AG09309 (cell line): ENCODE data around the gene PIK3R5.

Experiments used
- DNase-seq: peaks from one replicate; pipeline ENCODE4 v3.0.0-alpha.2; 2010; ENCODE audit warnings: low read depth
- H3K4me3 ChIP-seq: 2 replicates; pipeline ENCODE4 v1.5.1; 2011; ENCODE audit warnings: mild to moderate bottlenecking, low read depth, low read length, moderate library complexity; ENCODE audit not compliant: control insufficient read depth
- CTCF ChIP-seq: IDR thresholded peaks from 2 replicates; pipeline ENCODE4 v1.5.1; 2011; ENCODE audit warnings: mild to moderate bottlenecking, low read depth, low read length, inconsistent platforms; ENCODE audit not compliant: insufficient read depth, control insufficient read depth; ENCODE audit errors: missing control alignments

Gene PIK3R5

GRCh38 chr17:8896641-8897635 lies 68.6 kb downstream of the PIK3R5 start:
- TF ChIP-seq CTCF, result no peak
- H3K4me3 ChIP-seq, result no peak overlapping the region
- DNase-seq, result no peak

GRCh38 chr17:8896087-8896486 lies 69.4 kb downstream of the PIK3R5 start:
- no peak for DNase-seq
- no peak overlapping the region for H3K4me3 ChIP-seq
- TF ChIP-seq CTCF, result no peak

- TF ChIP-seq CTCF, result peak; percentile 80
- DNase-seq, result peak; percentile 14
- H3K4me3 ChIP-seq, result no peak overlapping the region
Measured at GRCh38 chr17:8894673-8895578, 70.6 kb downstream of the PIK3R5 start.

- H3K4me3 ChIP-seq, result no peak overlapping the region
- no peak for TF ChIP-seq CTCF
- DNase-seq, result no peak
Measured at GRCh38 chr17:8894202-8894671, 71.3 kb downstream of the PIK3R5 start.

- no peak overlapping the region for H3K4me3 ChIP-seq
- DNase-seq, result no peak
- no peak for TF ChIP-seq CTCF
Measured at GRCh38 chr17:8893621-8894201, 71.8 kb downstream of the PIK3R5 start.

GRCh38 chr17:8893059-8893458 lies 72.4 kb downstream of the PIK3R5 start:
- DNase-seq, result no peak
- no peak for TF ChIP-seq CTCF
- no peak overlapping the region for H3K4me3 ChIP-seq
